Activated CD4-positive, alpha-beta T cell treated with anti-CD3 and anti-CD28 coated beads for 24 hours (primary cell): ENCODE data around the gene RHOH.
"Not testable (repeated sequence)": the region's sequence is repeated elsewhere in the genome, so short reads cannot be mapped to it uniquely, and the experiment has no call there.

Source experiments
- DNase-seq, 2 donors: peaks; one replicate each; pipeline ENCODE4 v3.0.0-alpha.2; 2020; ENCODE audit warnings: low read depth in 2 of 2

Gene RHOH

GRCh38 chr4:40196724-40197281, at the start of gene RHOH:
Gene RHOH, plus strand, starts transcription at chr4:40197031. Its CDS starts 46,356 bp downstream, at chr4:40243387.
- peak in 1 of 2 donors; percentile 66 for DNase-seq

- not testable (repeated sequence) for DNase-seq
Measured at GRCh38 chr4:40147490-40147889, 49.3 kb upstream of the RHOH start.

GRCh38 chr4:40149960-40150385, 46.9 kb upstream of the RHOH start:
- peak; percentile 38 to 61 for DNase-seq

GRCh38 chr4:40150932-40151331, 45.9 kb upstream of the RHOH start:
- DNase-seq: no peak

GRCh38 chr4:40152637-40153036, 44.2 kb upstream of the RHOH start:
- DNase-seq: no peak

- no peak for DNase-seq
Measured at GRCh38 chr4:40157436-40157835, 39.4 kb upstream of the RHOH start.

GRCh38 chr4:40160258-40160657, 36.6 kb upstream of the RHOH start:
- no peak for DNase-seq

GRCh38 chr4:40164459-40164858, 32.4 kb upstream of the RHOH start:
- no peak for DNase-seq

- DNase-seq: no peak
Measured at GRCh38 chr4:40165916-40166315, 30.9 kb upstream of the RHOH start.

- DNase-seq: no peak
Measured at GRCh38 chr4:40168070-40168469, 28.8 kb upstream of the RHOH start.

- DNase-seq: no peak
Measured at GRCh38 chr4:40170588-40170987, 26.2 kb upstream of the RHOH start.

- DNase-seq: no peak
Measured at GRCh38 chr4:40173470-40173875, 23.4 kb upstream of the RHOH start.

GRCh38 chr4:40176602-40177001, 20.2 kb upstream of the RHOH start:
- DNase-seq: no peak

- DNase-seq: no peak
Measured at GRCh38 chr4:40177591-40177990, 19.2 kb upstream of the RHOH start.

GRCh38 chr4:40178672-40179071, 18.2 kb upstream of the RHOH start:
- no peak for DNase-seq

GRCh38 chr4:40179360-40179759, 17.5 kb upstream of the RHOH start:
- DNase-seq: no peak

GRCh38 chr4:40180356-40180755, 16.5 kb upstream of the RHOH start:
- no peak for DNase-seq

- no peak for DNase-seq
Measured at GRCh38 chr4:40182001-40182400, 14.8 kb upstream of the RHOH start.

- DNase-seq: no peak
Measured at GRCh38 chr4:40182954-40183353, 13.9 kb upstream of the RHOH start.

GRCh38 chr4:40183615-40184411, 13.0 kb upstream of the RHOH start:
- no peak for DNase-seq

- no peak for DNase-seq
Measured at GRCh38 chr4:40185830-40186664, 10.8 kb upstream of the RHOH start.

- no peak for DNase-seq
Measured at GRCh38 chr4:40186665-40187014, 10.2 kb upstream of the RHOH start.
